Left ventricle myocardium inferior (tissue), 1 donor: Measurements from ENCODE around the gene PKD2. TPM values are rescaled to one million over a fixed set of nuclear protein-coding genes. Genes with fewer than 3 reads are reported as not detected.

ENCODE experiments used
- DNase-seq: peaks from one replicate; pipeline ENCODE4 v3.0.0-alpha.2; 2020
- H3K27ac ChIP-seq: fragments of 200-600 bp; replicated peaks from 2 replicates; pipeline ENCODE4 v1.8.0; 2021
- H3K27me3 ChIP-seq: fragments of 200-600 bp; 2 replicates; pipeline ENCODE4 v1.8.0; 2021; ENCODE audit warnings: low read depth
- H3K36me3 ChIP-seq: fragments of 200-600 bp; 2 replicates; pipeline ENCODE4 v1.8.0; 2021
- H3K4me1 ChIP-seq: fragments of 200-600 bp; 2 replicates; pipeline ENCODE4 v1.8.0; 2021
- H3K4me3 ChIP-seq: fragments of 200-600 bp; 2 replicates; pipeline ENCODE4 v1.8.0; 2021; ENCODE audit warnings: mild to moderate bottlenecking, moderate library complexity
- H3K9me3 ChIP-seq: fragments of 200-600 bp; replicated peaks from 2 replicates; pipeline ENCODE4 v1.8.0; 2021
- intact Hi-C: fragments of 100-400 bp; cut with micrococcal nuclease; formaldehyde crosslinking; loops from one replicate; pipeline ENCODE4 v1.11.0; 2022
- total RNA-seq: library from RNA; stranded (reverse); fragmentation: NEBNext Ultra II Directional; extraction: Animal tissue kit (Norgen Biotek cat#: 25700); gene quantifications from one replicate; pipeline ENCODE4 v1.2.1, GENCODE V29; 2021
- TF ChIP-seq, protein P1 (sequence below): fragments of 200-600 bp; IDR thresholded peaks from 2 replicates; pipeline ENCODE4 v1.8.0; 2021; ENCODE audit warnings: antibody characterized with exemption, mild to moderate bottlenecking, borderline replicate concordance
- donor health status: DM: no; HTN: yes; CAD: no; lungs with severe emphysema.

Gene PKD2
- total RNA-seq, 1 donor from 2014 or later: 11.7 TPM

GRCh38 chr4:88035292-88035691, 27.9 kb downstream of the PKD2 start:
- H3K4me3 ChIP-seq: no peak overlapping the region
- H3K4me1 ChIP-seq: no peaks in the 10 kb centered on the region
- H3K36me3 ChIP-seq: peaks cover 57% of the 10 kb centered on the region
- H3K27me3 ChIP-seq: no peaks in the 10 kb centered on the region
- H3K27ac ChIP-seq: no peak overlapping the region
- TF ChIP-seq, protein P1, sequence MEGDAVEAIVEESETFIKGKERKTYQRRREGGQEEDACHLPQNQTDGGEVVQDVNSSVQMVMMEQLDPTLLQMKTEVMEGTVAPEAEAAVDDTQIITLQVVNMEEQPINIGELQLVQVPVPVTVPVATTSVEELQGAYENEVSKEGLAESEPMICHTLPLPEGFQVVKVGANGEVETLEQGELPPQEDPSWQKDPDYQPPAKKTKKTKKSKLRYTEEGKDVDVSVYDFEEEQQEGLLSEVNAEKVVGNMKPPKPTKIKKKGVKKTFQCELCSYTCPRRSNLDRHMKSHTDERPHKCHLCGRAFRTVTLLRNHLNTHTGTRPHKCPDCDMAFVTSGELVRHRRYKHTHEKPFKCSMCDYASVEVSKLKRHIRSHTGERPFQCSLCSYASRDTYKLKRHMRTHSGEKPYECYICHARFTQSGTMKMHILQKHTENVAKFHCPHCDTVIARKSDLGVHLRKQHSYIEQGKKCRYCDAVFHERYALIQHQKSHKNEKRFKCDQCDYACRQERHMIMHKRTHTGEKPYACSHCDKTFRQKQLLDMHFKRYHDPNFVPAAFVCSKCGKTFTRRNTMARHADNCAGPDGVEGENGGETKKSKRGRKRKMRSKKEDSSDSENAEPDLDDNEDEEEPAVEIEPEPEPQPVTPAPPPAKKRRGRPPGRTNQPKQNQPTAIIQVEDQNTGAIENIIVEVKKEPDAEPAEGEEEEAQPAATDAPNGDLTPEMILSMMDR: no peak
- intact Hi-C loops: no loop called here
- no peak for DNase-seq
- no peaks in the 10 kb centered on the region for H3K9me3 ChIP-seq

DNA sequence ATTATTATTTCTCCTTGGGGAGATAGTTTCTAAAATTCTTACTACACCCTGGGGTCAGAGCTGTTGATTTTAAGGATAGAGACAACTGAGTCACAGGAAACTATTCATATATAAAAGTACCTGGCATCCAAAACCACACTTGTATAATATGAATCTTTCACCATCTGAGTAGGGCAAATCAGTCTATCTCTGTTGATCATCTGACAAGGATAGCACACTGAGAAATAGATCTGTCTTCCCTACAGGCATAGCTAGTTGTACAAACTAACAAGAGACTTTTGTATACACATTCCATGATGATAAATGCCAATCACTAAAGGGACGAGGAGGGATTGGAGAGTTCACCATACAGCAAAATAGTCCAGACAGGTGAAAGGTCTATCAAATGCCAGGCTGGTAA, 30.0 kb downstream of the PKD2 start:
- no peak overlapping the region for H3K27ac ChIP-seq
- H3K9me3 ChIP-seq: no peaks in the 10 kb centered on the region
- TF ChIP-seq, protein P1: no peak
- peaks cover 69% of the 10 kb centered on the region for H3K36me3 ChIP-seq
- H3K4me1 ChIP-seq: peaks cover 14% of the 10 kb centered on the region
- no peak for DNase-seq
- H3K27me3 ChIP-seq: no peaks in the 10 kb centered on the region
- intact Hi-C loops: no loop called here
- H3K4me3 ChIP-seq: no peak overlapping the region

GRCh38 chr4:88037936-88038335, 30.5 kb downstream of the PKD2 start:
- Histone ChIP-seq H3K27me3 (no peaks in the 10 kb centered on the region), H3K27ac (no peak overlapping the region), H3K4me3 (no peak overlapping the region), H3K4me1 (peaks cover 19% of the 10 kb centered on the region), H3K9me3 (no peaks in the 10 kb centered on the region), H3K36me3 (peaks cover 74% of the 10 kb centered on the region)
- intact Hi-C loops: no loop called here
- TF ChIP-seq, protein P1: no peak
- DNase-seq: no peak

- Histone ChIP-seq H3K27me3 (no peaks in the 10 kb centered on the region), H3K4me3 (no peak overlapping the region), H3K36me3 (peaks cover 89% of the 10 kb centered on the region), H3K27ac (no peak overlapping the region), H3K4me1 (peaks cover 27% of the 10 kb centered on the region), H3K9me3 (no peaks in the 10 kb centered on the region)
- DNase-seq: no peak
- intact Hi-C loops: no loop called here
- TF ChIP-seq, protein P1: no peak
Measured at GRCh38 chr4:88040707-88041106, 33.3 kb downstream of the PKD2 start.

- peaks cover 27% of the 10 kb centered on the region for H3K4me1 ChIP-seq
- peaks cover 84% of the 10 kb centered on the region for H3K36me3 ChIP-seq
- H3K9me3 ChIP-seq: no peaks in the 10 kb centered on the region
- no peak overlapping the region for H3K4me3 ChIP-seq
- TF ChIP-seq, protein P1: no peak
- peak overlapping the region; percentile 31 for H3K27ac ChIP-seq
- DNase-seq: no peak
- intact Hi-C loops: no loop called here
- no peaks in the 10 kb centered on the region for H3K27me3 ChIP-seq
Measured at GRCh38 chr4:88041626-88042025, 34.2 kb downstream of the PKD2 start.

DNA sequence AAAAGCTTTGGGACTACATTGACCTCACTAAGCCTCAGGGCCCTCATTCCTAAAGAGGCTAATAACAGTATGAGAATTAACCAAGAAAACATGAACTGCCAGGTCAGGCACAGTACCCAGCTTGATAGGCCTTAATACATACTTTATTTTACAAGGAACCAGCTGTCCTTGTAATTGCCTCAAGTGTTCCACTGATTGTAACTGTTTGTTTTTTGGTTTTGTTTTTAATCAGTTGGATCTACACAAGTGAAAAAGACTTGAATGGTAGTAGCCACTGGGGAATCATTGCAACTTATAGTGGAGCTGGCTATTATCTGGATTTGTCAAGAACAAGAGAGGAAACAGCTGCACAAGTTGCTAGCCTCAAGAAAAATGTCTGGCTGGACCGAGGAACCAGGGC, 35.6 kb downstream of the PKD2 start:
- H3K4me3 ChIP-seq: no peak overlapping the region
- TF ChIP-seq, protein P1: no peak
- no peaks in the 10 kb centered on the region for H3K9me3 ChIP-seq
- H3K4me1 ChIP-seq: peaks cover 27% of the 10 kb centered on the region
- H3K36me3 ChIP-seq: peaks cover 84% of the 10 kb centered on the region
- DNase-seq: no peak
- H3K27me3 ChIP-seq: no peaks in the 10 kb centered on the region
- intact Hi-C loops: no loop called here
- H3K27ac ChIP-seq: peak overlapping the region; percentile 8
